HAP-1 (cell line): ENCODE measurements around the gene MBD2.
A peak's percentile ranks its signal among the peaks of the same experiment; 100 is the strongest.
"Not testable (repeated sequence)": the region's sequence is repeated elsewhere in the genome, so short reads cannot be mapped to it uniquely, and the experiment has no call there.

Experiments used
- DNase-seq, 2 experiments: peaks; one replicate each; pipeline ENCODE4 v3.0.0-alpha.2; 2016 to 2020; ENCODE audit warnings: low spot score in 2 of 2
- H3K27me3 ChIP-seq: fragments of 250-450 bp; sonication (Bioruptor Pico); 2 replicates; pipeline ENCODE4 v1.5.1; 2020; ENCODE audit warnings: low read depth, mild to moderate bottlenecking, moderate library complexity
- H3K36me3 ChIP-seq: fragments of 250-450 bp; sonication (Bioruptor Pico); replicated peaks from 2 replicates; pipeline ENCODE4 v1.5.1; 2020; ENCODE audit warnings: mild to moderate bottlenecking
- H3K4me1 ChIP-seq: fragments of 250-450 bp; sonication (Bioruptor Pico); 2 replicates; pipeline ENCODE4 v1.5.1; 2020; ENCODE audit warnings: mild to moderate bottlenecking
- H3K4me3 ChIP-seq: fragments of 250-450 bp; sonication (Bioruptor Pico); 2 replicates; pipeline ENCODE4 v1.5.1; 2020; ENCODE audit warnings: mild to moderate bottlenecking, moderate library complexity
- H3K9me3 ChIP-seq: fragments of 250-450 bp; sonication (Bioruptor Pico); 2 replicates; pipeline ENCODE4 v1.5.1; 2020; ENCODE audit warnings: mild to moderate bottlenecking, moderate library complexity
- in situ Hi-C: fragments of 300-500 bp; cut with MboI; formaldehyde crosslinking; loops from 3 replicates; pipeline ENCODE4 v1.14.3; 2020; ENCODE audit warnings: low sequenced_read_pairs, inconsistent platforms, mixed read lengths

Gene MBD2

GRCh38 chr18:54141041-54141608 lies 83.3 kb downstream of the MBD2 start:
- DNase-seq, result no peak
- H3K27me3 ChIP-seq, result no peaks in the 10 kb centered on the region
- no peak overlapping the region for H3K4me3 ChIP-seq
- 0 out of 2 replicates have a peak, but pooled peaks cover 3% of the 10 kb centered on the region for H3K9me3 ChIP-seq
- no peaks in the 10 kb centered on the region for H3K36me3 ChIP-seq
- in situ Hi-C loops, result loop anchor here (25.0 kb wide), 1 partner anchor 579 kb away; no protein-coding TSS in a partner anchor
- H3K4me1 ChIP-seq, result peaks cover 3% of the 10 kb centered on the region; the same call in 1 of the 2 replicates

GRCh38 chr18:54140641-54141040 lies 83.8 kb downstream of the MBD2 start:
- no peaks in the 10 kb centered on the region for H3K36me3 ChIP-seq
- 0 out of 2 replicates have a peak, but pooled peaks cover 3% of the 10 kb centered on the region for H3K9me3 ChIP-seq
- DNase-seq, result no peak
- no peaks in the 10 kb centered on the region for H3K27me3 ChIP-seq
- in situ Hi-C loops, result loop anchor here (25.0 kb wide), 1 partner anchor 578 kb away; no protein-coding TSS in a partner anchor
- peaks cover 3% of the 10 kb centered on the region; the same call in 1 of the 2 replicates for H3K4me1 ChIP-seq
- H3K4me3 ChIP-seq, result no peak overlapping the region

DNA sequence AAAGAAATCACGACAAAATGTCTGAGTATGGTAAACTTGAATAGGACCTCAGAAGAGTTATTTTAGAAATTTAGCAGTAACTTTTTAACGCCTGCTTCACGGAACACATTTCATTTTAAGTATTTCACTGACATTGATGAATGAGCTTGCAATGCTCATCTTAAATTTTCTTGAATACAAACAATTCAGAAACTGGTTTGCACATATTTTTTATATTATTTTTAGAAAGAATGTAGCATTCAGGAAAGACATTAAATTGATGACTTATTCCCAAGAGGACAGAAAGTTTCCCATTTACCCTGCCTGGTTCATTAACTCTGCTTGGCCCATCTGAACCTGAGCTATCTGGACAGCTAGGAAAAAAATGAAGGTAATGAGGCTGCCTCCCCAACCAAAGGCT lies 89.3 kb downstream of the MBD2 start:
- DNase-seq, result no peak
- in situ Hi-C loops, result loop anchor here (25.0 kb wide), 1 partner anchor 573 kb away; no protein-coding TSS in a partner anchor
- H3K27me3 ChIP-seq, result no peaks in the 10 kb centered on the region

DNA sequence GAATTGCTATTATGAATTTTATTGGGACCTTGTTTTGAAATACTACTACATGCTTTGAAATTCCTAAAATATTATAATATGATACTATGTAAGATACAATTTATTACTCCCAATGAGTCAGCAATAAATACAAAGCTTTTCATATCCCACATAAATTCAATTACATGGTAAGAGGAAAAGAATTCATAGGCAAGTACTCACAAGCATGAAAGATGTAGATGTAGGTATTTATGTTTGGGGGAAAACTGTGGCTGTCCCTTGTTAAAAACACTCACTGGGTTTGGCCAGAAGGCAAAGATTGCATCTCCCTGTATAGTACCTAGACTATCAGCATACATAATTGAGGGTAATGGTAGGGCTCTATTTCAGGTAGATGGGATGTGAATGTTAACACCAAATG lies 90.4 kb downstream of the MBD2 start:
- in situ Hi-C loops, result loop anchor here (25.0 kb wide), 1 partner anchor 572 kb away; no protein-coding TSS in a partner anchor
- no peak for DNase-seq
- H3K4me1 ChIP-seq, result peaks cover 18% of the 10 kb centered on the region
- H3K36me3 ChIP-seq, result no peaks in the 10 kb centered on the region
- H3K9me3 ChIP-seq, result no peaks in the 10 kb centered on the region
- H3K4me3 ChIP-seq, result no peak overlapping the region
- no peaks in the 10 kb centered on the region for H3K27me3 ChIP-seq

More for the DNA sequence above, 89.3 kb downstream of the MBD2 start:
- H3K36me3 ChIP-seq, result no peaks in the 10 kb centered on the region
- no peaks in the 10 kb centered on the region for H3K9me3 ChIP-seq
- H3K4me1 ChIP-seq, result peaks cover 17% of the 10 kb centered on the region
- H3K4me3 ChIP-seq, result no peak overlapping the region

DNA sequence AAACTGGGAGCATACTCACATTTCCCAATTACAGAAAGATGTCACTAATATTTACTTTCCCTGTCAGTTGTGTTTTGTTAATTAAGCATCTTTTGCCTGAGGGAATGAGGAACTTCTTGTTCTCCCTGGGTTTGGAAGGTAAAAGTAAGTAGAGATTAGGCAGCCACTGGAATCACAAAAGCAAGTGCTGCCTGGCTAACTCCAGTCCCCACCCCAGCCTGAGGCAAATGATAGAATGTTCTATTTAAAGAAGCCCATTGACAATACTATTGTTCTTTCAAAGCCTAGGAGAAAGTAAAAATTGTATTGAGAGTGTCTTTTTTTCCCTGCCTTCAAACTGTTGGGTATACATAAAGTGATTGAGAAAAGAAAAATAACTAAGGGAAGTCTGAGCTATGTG lies 93.8 kb downstream of the MBD2 start:
- peaks cover 18% of the 10 kb centered on the region for H3K4me1 ChIP-seq
- H3K36me3 ChIP-seq, result no peaks in the 10 kb centered on the region
- no peaks in the 10 kb centered on the region for H3K9me3 ChIP-seq
- in situ Hi-C loops, result loop anchor here (25.0 kb wide), 1 partner anchor 568 kb away; no protein-coding TSS in a partner anchor
- peak; percentile 80 to 93 for DNase-seq
- no peaks in the 10 kb centered on the region for H3K27me3 ChIP-seq
- no peak overlapping the region for H3K4me3 ChIP-seq

- no peak for DNase-seq
- in situ Hi-C loops, result loop anchor here (25.0 kb wide), 1 partner anchor 568 kb away; no protein-coding TSS in a partner anchor
These were observed 94.3 kb downstream of the MBD2 start for GRCh38 chr18:54130177-54130576.

GRCh38 chr18:54129448-54130067 lies 94.9 kb downstream of the MBD2 start:
- no peak overlapping the region for H3K4me3 ChIP-seq
- no peak for DNase-seq
- no peaks in the 10 kb centered on the region for H3K27me3 ChIP-seq
- H3K9me3 ChIP-seq, result no peaks in the 10 kb centered on the region
- H3K4me1 ChIP-seq, result peaks cover 18% of the 10 kb centered on the region
- H3K36me3 ChIP-seq, result no peaks in the 10 kb centered on the region
- in situ Hi-C loops, result loop anchor here (25.0 kb wide), 1 partner anchor 567 kb away; no protein-coding TSS in a partner anchor

More at GRCh38 chr18:54130177-54130576, 94.3 kb downstream of the MBD2 start:
- peaks cover 18% of the 10 kb centered on the region for H3K4me1 ChIP-seq
- no peaks in the 10 kb centered on the region for H3K36me3 ChIP-seq
- no peaks in the 10 kb centered on the region for H3K9me3 ChIP-seq
- H3K4me3 ChIP-seq, result no peak overlapping the region
- no peaks in the 10 kb centered on the region for H3K27me3 ChIP-seq

DNA sequence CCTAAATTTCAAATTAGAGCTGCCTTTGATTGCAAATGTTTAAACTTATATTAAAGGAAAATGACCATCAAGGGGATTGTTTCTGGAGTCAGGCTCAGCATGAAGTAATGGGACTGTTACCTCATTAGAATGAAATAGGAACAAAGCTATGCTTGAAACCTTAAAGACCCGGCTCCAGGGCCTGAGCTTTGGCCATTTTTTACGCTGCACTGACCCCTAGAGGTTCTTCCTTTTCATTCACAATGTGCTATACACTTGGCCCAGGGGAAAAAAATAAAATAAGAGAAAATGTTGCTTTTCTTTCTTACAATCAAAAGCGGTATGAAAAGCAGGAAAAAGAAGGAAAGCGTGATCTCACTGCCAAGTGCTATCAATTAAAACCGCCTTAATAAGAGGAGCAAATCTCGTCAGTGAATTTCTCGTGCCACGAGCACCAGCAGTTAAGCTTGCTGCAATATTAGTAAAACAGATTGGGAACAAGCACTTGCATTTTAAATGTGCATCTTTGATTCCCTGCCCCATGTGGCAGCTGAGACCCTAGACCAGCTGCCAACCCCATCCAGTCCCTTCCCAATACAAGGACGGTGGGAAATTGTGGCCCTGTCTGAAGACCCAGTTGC lies 96.6 kb downstream of the MBD2 start:
- H3K9me3 ChIP-seq, result no peaks in the 10 kb centered on the region
- no peaks in the 10 kb centered on the region for H3K27me3 ChIP-seq
- in situ Hi-C loops, result loop anchor here (25.0 kb wide), 1 partner anchor 566 kb away; no protein-coding TSS in a partner anchor
- peak; percentile 56 to 68 for DNase-seq
- no peaks in the 10 kb centered on the region for H3K36me3 ChIP-seq
- no peak overlapping the region for H3K4me3 ChIP-seq
- H3K4me1 ChIP-seq, result peaks cover 18% of the 10 kb centered on the region

GRCh38 chr18:54125429-54125828 lies 99.0 kb downstream of the MBD2 start:
- Histone ChIP-seq H3K27me3 (no peaks in the 10 kb centered on the region), H3K9me3 (no peaks in the 10 kb centered on the region), H3K36me3 (no peaks in the 10 kb centered on the region), H3K4me3 (no peak overlapping the region), H3K4me1 (peaks cover 6% of the 10 kb centered on the region)
- no peak for DNase-seq
- in situ Hi-C loops, result loop anchor here (25.0 kb wide), 1 partner anchor 563 kb away; no protein-coding TSS in a partner anchor

- H3K9me3 ChIP-seq, H3K4me3 ChIP-seq, DNase-seq, in situ Hi-C loops, H3K27me3 ChIP-seq, H3K4me1 ChIP-seq, H3K36me3 ChIP-seq: not testable (repeated sequence)
These were observed 100.6 kb downstream of the MBD2 start for GRCh38 chr18:54123720-54124440.

GRCh38 chr18:54119524-54120019 lies 104.9 kb downstream of the MBD2 start:
- no peaks in the 10 kb centered on the region for H3K9me3 ChIP-seq
- DNase-seq, result peak; percentile 46 to 64
- H3K4me1 ChIP-seq, result no peaks in the 10 kb centered on the region

DNA sequence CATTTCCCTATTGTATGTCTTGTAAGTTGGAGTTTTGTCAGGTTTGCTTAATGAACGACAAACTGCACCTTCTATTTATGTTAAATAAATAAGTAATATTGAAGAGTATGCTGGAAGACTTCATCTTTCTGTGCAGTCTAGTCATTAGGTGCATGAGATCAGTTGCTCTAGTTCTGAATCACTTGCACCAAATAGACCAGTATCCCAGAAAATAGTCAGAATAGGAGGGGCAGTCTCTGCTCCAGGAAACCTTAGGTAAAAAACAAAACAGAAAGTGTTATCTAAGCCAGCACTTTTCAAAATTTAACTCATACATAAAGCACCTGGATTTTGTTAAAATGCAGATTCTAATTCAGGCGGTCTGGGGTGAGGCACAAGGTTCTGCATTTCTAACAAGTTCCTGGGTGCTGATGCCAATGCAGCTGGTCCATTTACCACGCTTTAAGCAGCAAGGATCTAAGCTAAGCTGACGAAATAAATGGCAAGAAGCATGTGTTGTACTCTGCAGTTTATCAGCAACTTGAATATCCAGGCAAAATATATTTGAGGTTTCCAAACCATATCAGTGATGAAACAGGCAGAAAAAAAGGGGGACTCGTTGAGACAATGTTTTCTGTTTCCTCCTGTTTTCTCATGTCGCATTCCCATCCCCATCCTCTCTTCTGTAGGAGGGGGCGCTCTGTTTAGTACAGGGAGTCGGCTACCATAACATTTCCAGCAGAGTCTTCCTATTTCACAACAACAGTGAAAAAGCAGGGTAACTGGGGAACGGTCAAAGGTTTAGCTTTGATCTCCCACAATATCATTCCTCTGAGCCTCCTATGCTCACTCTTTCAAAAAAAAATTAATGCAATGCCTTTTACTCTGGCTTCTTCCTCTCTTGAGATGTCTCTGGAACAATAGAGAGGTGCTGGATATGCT lies 106.4 kb downstream of the MBD2 start:
- Histone ChIP-seq H3K27me3 (peaks cover 3% of the 10 kb centered on the region; the same call in 1 of the 2 replicates), H3K4me3 (no peak overlapping the region), H3K4me1 (no peaks in the 10 kb centered on the region), H3K36me3 (no peaks in the 10 kb centered on the region), H3K9me3 (no peaks in the 10 kb centered on the region)
- in situ Hi-C loops, result no loop called here
- no peak for DNase-seq

More at GRCh38 chr18:54119524-54120019, 104.9 kb downstream of the MBD2 start:
- Histone ChIP-seq H3K4me3 (no peak overlapping the region), H3K27me3 (peaks cover 3% of the 10 kb centered on the region; the same call in 1 of the 2 replicates), H3K36me3 (no peaks in the 10 kb centered on the region)
- in situ Hi-C loops, result no loop called here
